GM19328 (cell line): ENCODE results near the gene SGSM2.

Source experiments
- ATAC-seq: cut with Tn5 transposase; IDR thresholded peaks from one replicate; pipeline ENCODE4 v1.9.1; 2021; ENCODE audit warnings: mild to moderate bottlenecking, moderate library complexity; ENCODE audit not compliant: unreplicated experiment

Gene SGSM2

GRCh38 chr17:2335726-2336214 is 1.5 kb upstream of the SGSM2 start:
- ATAC-seq = no peak

DNA sequence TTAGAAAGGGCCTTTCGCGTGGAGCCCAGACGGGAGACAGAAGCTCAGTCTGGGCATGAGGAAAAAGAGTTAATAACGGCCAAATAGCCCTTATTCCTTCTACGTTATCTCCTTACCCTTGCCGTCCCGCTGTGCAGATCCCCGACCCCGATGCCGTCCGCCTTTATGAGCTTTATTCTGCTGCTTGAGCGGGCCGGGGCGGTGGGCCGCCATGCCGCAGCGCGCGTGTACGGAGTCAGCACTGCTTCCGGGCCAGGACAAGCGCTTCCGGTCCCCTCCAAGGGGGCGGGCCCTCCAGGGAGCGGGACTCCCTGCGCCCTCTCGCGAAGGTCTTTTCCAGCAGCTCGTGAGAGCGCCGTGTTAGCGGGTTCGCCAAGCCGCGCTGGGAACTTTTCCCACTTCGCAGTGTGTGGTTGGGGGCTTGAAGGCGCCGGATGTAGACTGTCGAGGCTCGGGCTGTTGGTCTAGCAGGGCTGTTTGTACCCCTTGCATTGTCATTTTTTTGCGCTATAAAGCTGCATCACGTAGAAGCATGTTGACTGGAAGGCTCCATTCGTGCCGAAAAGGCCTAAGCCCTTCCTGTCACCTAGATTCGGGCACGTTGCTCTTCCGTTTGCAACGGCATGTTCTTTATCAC is 968 bp upstream of the SGSM2 start, which contains the start of gene TSR1:
Gene TSR1, minus strand, starts transcription at position 243 of the 637 bp plus-strand sequence. Its CDS starts 30 bp downstream, at position 213.
- peak; percentile 68 for ATAC-seq

- ATAC-seq = no peak
Observed at GRCh38 chr17:2337544-2338314, 428 bp downstream of the SGSM2 start.

- ATAC-seq = no peak
Observed at GRCh38 chr17:2338315-2338657, 985 bp downstream of the SGSM2 start.

- ATAC-seq = no peak
Observed at GRCh38 chr17:2343421-2343820, 6.1 kb downstream of the SGSM2 start.

- no peak for ATAC-seq
Observed at GRCh38 chr17:2344528-2344927, 7.2 kb downstream of the SGSM2 start.

DNA sequence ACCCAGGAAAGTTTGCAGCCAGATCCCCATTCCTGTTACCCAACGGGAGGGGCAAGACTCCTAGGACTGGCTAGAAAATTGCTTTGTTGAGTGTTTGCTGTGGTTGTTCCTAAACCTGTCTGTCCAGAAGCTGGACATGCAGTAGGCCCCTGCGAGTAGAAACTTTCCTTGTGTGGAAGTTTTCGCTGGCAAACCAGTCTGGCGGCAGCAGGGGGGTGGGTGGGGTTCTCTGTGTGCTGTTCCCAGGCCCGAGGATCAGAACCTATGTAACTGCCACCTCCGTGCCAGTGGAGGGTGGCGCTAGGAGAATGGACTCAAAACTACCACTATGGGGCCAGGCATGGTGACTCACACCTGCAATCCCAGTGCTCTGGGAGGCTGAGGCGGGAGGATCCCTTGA is 9.2 kb downstream of the SGSM2 start:
- no peak for ATAC-seq

- ATAC-seq = no peak
Observed at GRCh38 chr17:2347805-2348685, 10.7 kb downstream of the SGSM2 start.

DNA sequence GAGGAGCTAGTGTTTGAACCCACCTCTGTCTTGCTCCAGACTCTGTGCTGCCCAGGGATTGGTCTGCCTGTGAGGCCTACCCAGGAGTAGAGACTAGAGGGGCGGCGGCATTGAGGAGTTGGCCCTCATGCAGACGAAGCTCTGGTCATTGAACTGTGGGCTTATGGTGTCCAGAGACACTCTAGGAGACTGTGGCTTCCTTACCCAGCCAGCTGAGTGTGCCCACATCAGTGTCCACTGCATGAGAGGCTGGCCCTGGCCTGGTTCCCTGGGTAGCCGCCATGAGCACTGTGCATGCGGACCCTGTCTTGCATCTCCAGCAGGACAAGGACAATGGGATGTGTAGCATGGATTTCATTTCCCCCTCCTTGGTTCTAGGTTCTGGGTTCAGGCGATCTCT is 14.0 kb downstream of the SGSM2 start:
- no peak for ATAC-seq

- ATAC-seq = no peak
Observed at GRCh38 chr17:2354311-2354710, 17.0 kb downstream of the SGSM2 start.

DNA sequence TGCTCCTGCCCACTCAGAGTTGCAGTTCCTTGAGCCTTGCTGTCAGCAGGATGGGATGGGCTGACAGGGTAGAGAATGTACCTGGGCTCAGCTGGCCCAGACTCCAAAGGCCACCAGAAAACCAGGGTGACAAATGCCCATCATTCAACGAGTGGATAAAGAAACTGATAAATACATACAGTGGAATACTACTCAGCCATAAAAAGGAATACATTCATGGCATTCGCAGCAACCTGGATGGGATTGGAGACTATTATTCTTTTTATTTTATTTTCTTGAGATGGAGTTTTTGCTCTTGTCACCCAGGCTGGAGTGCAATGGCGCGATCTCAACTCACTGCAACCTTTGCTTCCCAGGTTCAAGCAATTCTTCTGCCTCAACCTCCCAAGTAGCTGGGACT is 19.9 kb downstream of the SGSM2 start:
- ATAC-seq = no peak

DNA sequence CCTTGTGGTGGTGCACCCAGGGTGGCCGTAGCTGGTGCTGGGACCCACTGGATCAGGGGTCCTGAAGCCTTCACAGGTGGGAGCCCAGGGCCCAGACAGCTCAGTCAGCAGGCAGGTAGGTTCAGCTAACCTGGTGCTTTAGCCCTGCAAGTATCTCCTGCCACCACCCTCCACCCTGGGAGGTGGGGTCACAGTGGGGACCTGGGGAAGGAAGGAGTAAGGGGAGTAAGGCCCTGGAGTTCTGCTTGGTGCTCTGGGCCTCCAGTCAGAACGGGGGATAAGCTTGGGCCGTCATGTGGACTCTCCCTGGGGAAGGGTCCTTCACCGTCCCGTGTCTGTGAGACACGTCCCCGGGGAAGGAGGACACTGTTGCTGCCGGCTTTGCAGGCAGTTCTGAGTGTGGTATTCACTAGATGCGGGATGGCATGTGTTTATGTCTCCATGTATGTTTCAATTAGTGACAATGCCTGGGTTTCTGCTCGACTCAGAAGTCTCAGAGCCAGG is 20.7 kb downstream of the SGSM2 start:
- no peak for ATAC-seq

DNA sequence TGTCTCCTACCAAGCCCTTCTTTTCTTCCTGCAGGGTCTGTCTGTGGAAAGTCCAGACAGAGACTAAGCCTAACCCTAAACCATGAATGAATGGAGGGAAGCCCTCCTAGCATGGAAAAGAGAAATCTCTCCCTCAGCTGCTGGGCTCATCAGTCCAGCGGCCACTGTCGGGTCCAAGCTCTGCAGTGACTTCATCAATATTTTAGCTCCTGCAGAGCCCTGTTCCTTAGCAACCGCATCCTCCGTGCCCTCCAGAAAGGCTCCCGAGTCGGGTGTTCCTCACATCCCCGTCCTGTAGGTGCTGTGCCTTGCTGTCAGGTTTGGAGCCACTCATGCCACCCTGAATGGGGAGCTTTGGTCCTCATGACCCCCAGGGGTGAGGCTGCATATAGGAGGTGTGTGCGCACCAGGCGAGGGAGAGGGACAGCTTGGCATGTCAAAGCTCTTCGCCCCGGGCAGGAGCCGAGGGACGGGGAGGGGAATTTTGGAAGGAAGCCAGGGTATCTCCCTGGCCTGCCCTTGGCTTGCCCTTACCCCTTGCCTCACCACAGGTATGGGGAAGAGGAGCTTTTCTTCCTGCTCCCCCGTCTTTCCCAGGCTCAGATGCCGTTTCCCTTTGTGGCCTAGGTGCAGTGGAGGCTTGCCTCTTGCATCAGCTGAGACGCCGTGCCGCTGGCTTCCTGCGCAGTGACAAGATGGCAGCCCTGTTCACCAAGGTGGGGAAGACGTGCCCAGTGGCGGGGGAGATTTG is 23.9 kb downstream of the SGSM2 start:
- no peak for ATAC-seq

GRCh38 chr17:2362016-2362415 is 24.7 kb downstream of the SGSM2 start:
- no peak for ATAC-seq

GRCh38 chr17:2362416-2362815 is 25.1 kb downstream of the SGSM2 start:
- ATAC-seq = no peak

DNA sequence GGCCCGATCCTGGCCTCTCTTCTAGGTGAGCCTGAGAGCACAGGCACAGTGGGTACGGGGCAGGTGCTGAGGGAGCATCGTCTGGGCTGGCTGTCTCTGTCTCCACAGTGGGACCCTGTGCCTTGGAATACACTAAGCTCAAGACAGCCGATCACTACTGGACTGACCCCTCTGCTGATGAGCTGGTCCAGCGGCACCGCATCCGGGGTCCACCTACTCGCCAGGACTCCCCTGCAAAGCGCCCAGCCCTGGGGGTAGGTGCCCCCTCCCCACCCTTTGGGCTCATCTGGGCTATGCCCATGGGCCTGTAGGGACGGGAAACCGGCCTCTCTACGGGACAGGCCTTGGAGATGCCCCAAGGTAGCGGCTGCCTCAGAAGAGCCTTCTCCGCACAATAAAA is 25.6 kb downstream of the SGSM2 start:
- no peak for ATAC-seq

DNA sequence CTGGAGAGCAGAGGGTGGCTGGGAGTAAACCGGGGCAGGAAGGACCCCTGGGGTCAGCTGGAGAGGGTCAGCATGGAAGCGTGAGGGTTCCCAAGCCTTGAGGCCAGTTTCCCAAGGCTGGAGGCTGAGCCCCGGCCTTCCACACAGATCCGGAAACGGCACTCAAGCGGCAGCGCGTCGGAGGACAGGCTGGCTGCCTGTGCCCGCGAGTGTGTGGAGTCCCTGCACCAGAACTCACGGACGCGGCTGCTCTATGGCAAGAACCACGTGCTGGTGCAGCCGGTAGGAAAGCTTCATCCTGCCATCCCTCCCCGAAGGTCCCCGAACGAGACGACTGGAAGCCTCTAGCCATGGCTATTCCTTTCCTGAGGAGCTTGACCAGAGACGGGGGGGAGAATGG is 26.0 kb downstream of the SGSM2 start:
- ATAC-seq = no peak

DNA sequence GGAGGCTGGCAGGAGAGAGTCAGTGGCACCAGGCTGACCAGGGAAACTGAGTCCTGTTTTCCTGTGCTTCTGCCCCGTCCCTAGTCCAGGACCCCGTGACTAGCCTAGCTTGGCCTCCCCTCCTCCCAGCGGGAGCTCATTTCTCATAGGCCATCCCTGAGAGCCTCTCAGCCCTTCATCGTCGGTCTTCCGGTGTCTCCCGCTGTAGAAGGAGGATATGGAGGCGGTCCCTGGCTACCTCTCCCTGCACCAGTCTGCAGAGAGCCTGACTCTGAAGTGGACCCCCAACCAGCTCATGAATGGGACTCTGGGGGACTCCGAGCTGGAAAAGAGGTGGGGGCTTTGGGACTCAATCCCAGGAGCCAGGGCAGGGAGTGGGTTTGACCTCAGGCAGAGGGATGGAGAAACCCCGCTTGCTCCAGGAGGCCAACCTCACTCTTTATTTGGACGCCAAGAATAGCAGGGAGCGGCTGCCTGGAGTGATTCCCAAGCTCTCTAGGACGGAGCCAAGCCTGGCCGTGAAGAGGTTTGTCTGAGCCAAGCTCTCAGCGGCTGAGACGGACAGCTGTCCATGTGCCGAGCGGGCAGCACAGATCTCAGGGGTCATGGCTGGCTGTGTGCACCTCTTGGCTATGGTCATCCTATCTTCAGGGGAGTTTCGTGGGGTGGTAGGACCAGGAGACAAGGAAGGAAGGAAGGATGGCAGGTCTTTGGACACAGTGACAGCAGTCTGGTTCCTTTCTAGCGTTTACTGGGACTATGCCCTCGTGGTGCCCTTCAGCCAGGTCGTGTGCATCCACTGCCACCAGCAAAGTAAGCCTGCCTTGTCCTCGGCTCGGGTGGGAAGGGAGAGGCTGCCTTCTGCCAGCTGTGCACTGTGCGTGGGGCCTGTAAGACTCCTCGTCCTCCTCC is 26.8 kb downstream of the SGSM2 start:
- ATAC-seq = no peak

DNA sequence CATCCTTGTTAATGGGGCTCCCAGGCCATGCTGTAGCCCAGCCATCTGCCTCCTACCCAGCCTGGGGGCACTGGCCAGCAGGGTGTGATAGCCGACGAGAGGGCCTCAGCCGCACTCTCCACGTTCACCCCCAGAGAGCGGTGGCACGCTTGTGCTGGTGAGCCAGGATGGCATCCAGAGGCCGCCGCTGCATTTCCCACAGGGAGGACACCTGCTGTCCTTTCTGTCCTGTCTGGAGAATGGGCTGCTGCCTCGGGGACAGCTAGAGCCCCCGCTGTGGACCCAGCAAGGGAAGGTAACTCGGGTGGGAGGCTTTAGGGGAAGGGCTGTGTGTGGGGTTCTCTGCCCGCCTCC is 27.4 kb downstream of the SGSM2 start:
- no peak for ATAC-seq

DNA sequence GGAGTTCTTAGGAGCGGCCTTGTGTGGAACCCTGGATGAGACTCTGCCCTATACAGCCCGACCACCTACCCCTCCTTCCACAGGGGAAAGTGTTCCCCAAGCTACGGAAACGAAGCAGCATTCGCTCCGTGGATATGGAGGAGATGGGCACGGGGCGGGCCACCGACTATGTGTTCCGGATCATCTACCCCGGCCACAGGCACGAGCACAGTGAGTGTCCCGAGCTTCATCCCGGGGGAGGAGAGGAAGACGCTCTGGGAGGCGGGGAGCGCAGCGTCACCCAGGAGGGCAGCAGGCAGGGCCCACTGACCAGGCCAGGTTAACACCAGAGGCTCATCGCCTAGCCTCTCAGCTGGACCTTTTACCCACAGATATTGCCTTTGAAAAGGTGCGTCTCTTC is 27.8 kb downstream of the SGSM2 start:
- ATAC-seq = no peak
